IMR-90 (cell line): ENCODE results near the gene PTK7. TPM values are rescaled to one million over a fixed set of nuclear protein-coding genes. Genes with fewer than 3 reads are reported as not detected.

Experiments
- ATAC-seq: fragments of 200-7000 bp; cut with Tn5 transposase; 2 replicates; pipeline ENCODE4 v1.9.1; 2020; ENCODE audit warnings: low read depth, mild to moderate bottlenecking, moderate library complexity
- BruUV-seq: library from RNA; stranded (reverse); fragments of 400-500 nt; replicated peaks from 2 replicates; lab custom pipeline; 2021; lab: Mats Ljungman, UMichigan
- CTCF ChIA-PET: fragments of 300-600 bp; formaldehyde crosslinking; extraction: SDS; loops from one replicate; lab custom pipeline; 2021; ENCODE audit warnings: antibody characterized with exemption; lab: Yijun Ruan, JAX
- POLR2A ChIA-PET: fragments of 300-600 bp; sonication (Branson Sonifier 250); formaldehyde crosslinking; loops from one replicate; lab custom pipeline; 2022; ENCODE audit warnings: antibody characterized with exemption; ENCODE audit not compliant: unreplicated experiment; lab: Charles Lee
- DNase-seq: peaks from one replicate; pipeline ENCODE4 v3.0.0; 2013
- H2AFZ ChIP-seq: replicated peaks from 2 replicates; pipeline ENCODE3; 2013; ENCODE audit warnings: low read length, mild to moderate bottlenecking; ENCODE audit not compliant: poor library complexity
- H2AK5ac ChIP-seq: 2 replicates; pipeline ENCODE4 v1.6.1; 2013; ENCODE audit warnings: low read depth, low read length, inconsistent platforms
- H2AK9ac ChIP-seq: replicated peaks from 2 replicates; pipeline ENCODE3; 2013; ENCODE audit warnings: mild to moderate bottlenecking, low read depth, low read length, moderate library complexity; ENCODE audit not compliant: poor library complexity
- H2BK120ac ChIP-seq: 2 replicates; pipeline ENCODE4 v1.6.1; 2013; ENCODE audit warnings: low read depth, low read length, inconsistent platforms
- H2BK15ac ChIP-seq: 3 replicates; pipeline ENCODE4 v1.6.1; 2013; ENCODE audit warnings: low read depth, low read length, inconsistent platforms
- H2BK20ac ChIP-seq: 2 replicates; pipeline ENCODE4 v1.6.1; 2013; ENCODE audit warnings: low read depth, mild to moderate bottlenecking, inconsistent platforms, low read length, moderate library complexity
- H2BK5ac ChIP-seq: 2 replicates; pipeline ENCODE4 v1.6.1; 2013; ENCODE audit warnings: mild to moderate bottlenecking, low read depth, low read length, inconsistent platforms; ENCODE audit not compliant: poor library complexity, severe bottlenecking
- H3K14ac ChIP-seq: replicated peaks from 2 replicates; pipeline ENCODE4 v1.6.1; 2013; ENCODE audit warnings: low read depth, low read length, inconsistent platforms
- H3K18ac ChIP-seq: 2 replicates; pipeline ENCODE4 v1.6.1; 2013; ENCODE audit warnings: low read depth, low read length, control low read depth
- H3K23ac ChIP-seq: 2 replicates; pipeline ENCODE4 v1.6.1; 2013; ENCODE audit warnings: low read depth, low read length, inconsistent platforms
- H3K27ac ChIP-seq: 2 replicates; pipeline ENCODE4 v1.5.1; 2013; ENCODE audit warnings: mild to moderate bottlenecking, control low read depth, low read length; ENCODE audit not compliant: insufficient read depth
- H3K27me3 ChIP-seq: 2 replicates; pipeline ENCODE4 v1.6.1; 2013; ENCODE audit warnings: low read length; ENCODE audit not compliant: control insufficient read depth, insufficient read depth
- H3K36me3 ChIP-seq: 2 replicates; pipeline ENCODE4 v1.6.1; 2013; ENCODE audit warnings: low read length, mixed read lengths; ENCODE audit not compliant: control insufficient read depth, insufficient read depth
- H3K4ac ChIP-seq: 2 replicates; pipeline ENCODE4 v1.6.1; 2013; ENCODE audit warnings: low read depth, low read length, inconsistent platforms
- H3K4me1 ChIP-seq: 2 replicates; pipeline ENCODE4 v1.6.1; 2013; ENCODE audit warnings: low read length, mixed read lengths; ENCODE audit not compliant: control insufficient read depth, insufficient read depth
- H3K4me2 ChIP-seq: 2 replicates; pipeline ENCODE4 v1.6.1; 2013; ENCODE audit warnings: low read depth, mild to moderate bottlenecking, control low read depth, low read length, moderate library complexity
- H3K4me3 ChIP-seq: 2 replicates; pipeline ENCODE4 v1.5.1; 2013; ENCODE audit warnings: low read depth, mild to moderate bottlenecking, control low read depth, low read length, moderate library complexity; ENCODE audit not compliant: insufficient read depth
- H3K56ac ChIP-seq: 2 replicates; pipeline ENCODE4 v1.6.1; 2013; ENCODE audit warnings: low read length, inconsistent platforms; ENCODE audit not compliant: insufficient read depth; ENCODE audit errors: extremely low read depth
- H3K79me1 ChIP-seq, 2 experiments: 2 replicates each; pipeline ENCODE4 v1.6.1; 2013; ENCODE audit warnings: low read length in 2 of 2, inconsistent platforms in 1 of 2, low read depth in 1 of 2
- H3K9ac ChIP-seq: 2 replicates; pipeline ENCODE4 v1.6.1; 2013; ENCODE audit warnings: low read depth, low read length, control low read depth
- H3K9me1 ChIP-seq: 2 replicates; pipeline ENCODE4 v1.6.1; 2013; ENCODE audit warnings: low read length, inconsistent platforms; ENCODE audit not compliant: insufficient read depth
- H3K9me3 ChIP-seq: 2 replicates; pipeline ENCODE4 v1.6.1; 2013; ENCODE audit warnings: low read length; ENCODE audit not compliant: control insufficient read depth, insufficient read depth
- H4K20me1 ChIP-seq: 2 replicates; pipeline ENCODE4 v1.6.1; 2013; ENCODE audit warnings: low read length, inconsistent platforms; ENCODE audit not compliant: insufficient read depth
- H4K5ac ChIP-seq: 2 replicates; pipeline ENCODE4 v1.6.1; 2013; ENCODE audit warnings: mild to moderate bottlenecking, low read depth, low read length, control low read depth
- H4K8ac ChIP-seq, 2 experiments: 2 replicates each; pipeline ENCODE4 v1.6.1; 2013; ENCODE audit warnings: low read depth in 2 of 2, low read length in 2 of 2, control low read depth in 1 of 2, inconsistent platforms in 1 of 2
- H4K91ac ChIP-seq: 2 replicates; pipeline ENCODE4 v1.6.1; 2013; ENCODE audit warnings: low read depth, low read length, inconsistent platforms; ENCODE audit not compliant: insufficient read depth
- BHLHE40 ChIP-seq: fragments of 150-350 bp; IDR thresholded peaks from 2 replicates; pipeline ENCODE4 v1.6.1; 2016; ENCODE audit warnings: mild to moderate bottlenecking, low read depth, low read length
- RAD21 ChIP-seq: IDR thresholded peaks from 2 replicates; pipeline ENCODE4 v1.6.1; 2012; ENCODE audit warnings: low read length, improper control_type of control experiment
- RCOR1 ChIP-seq: IDR thresholded peaks from 2 replicates; pipeline ENCODE4 v1.6.1; 2012; ENCODE audit warnings: mild to moderate bottlenecking, low read length, improper control_type of control experiment; ENCODE audit not compliant: insufficient replicate concordance
- WGBS, 2 experiments: methylation state at CpG; one replicate each; pipeline versions ENCODE4 v1.1.5 to v1.1.7; 2013; ENCODE audit warnings: missing lambda C conversion rate in 2 of 2; ENCODE audit not compliant: insufficient read length in 1 of 2; ENCODE audit errors: extremely low coverage in 2 of 2; 5-methylcytosine and 5-hydroxymethylcytosine counted together
- dilution Hi-C: fragments of 300-500 bp; cut with HindIII; formaldehyde crosslinking; loops from one replicate; pipeline ENCODE4 v1.14.3; 2018; ENCODE audit warnings: low sequenced_read_pairs; ENCODE audit not compliant: unreplicated experiment
- in situ Hi-C: fragments of 300-500 bp; cut with MboI; formaldehyde crosslinking; loops from 3 replicates; pipeline ENCODE4 v1.14.3; 2019; ENCODE audit warnings: low sequenced_read_pairs, inconsistent platforms, mixed read lengths
- intact Hi-C: fragments of 100-400 bp; cut with micrococcal nuclease; formaldehyde crosslinking; loops from 2 replicates; pipeline ENCODE4 v1.10.0; 2022
- polyA plus RNA-seq, 3 experiments: library from polyadenylated mRNA; depleted of rRNA; stranded (reverse); fragments of >200 nt; gene quantifications; 2 replicates each; pipeline ENCODE4 v1.2.3, GENCODE V29; 2012; ENCODE audit warnings: low replicate concordance in 1 of 3
- total RNA-seq: library from RNA; depleted of rRNA; stranded (reverse); fragments of >200 nt; gene quantifications from 2 replicates; pipeline ENCODE4 v1.2.3, GENCODE V29; 2012

Gene PTK7
- total and polyA plus RNA-seq, 2 of the 4 experiments (the other 2 are of a cell fraction), result 47.1 to 142 TPM

DNA sequence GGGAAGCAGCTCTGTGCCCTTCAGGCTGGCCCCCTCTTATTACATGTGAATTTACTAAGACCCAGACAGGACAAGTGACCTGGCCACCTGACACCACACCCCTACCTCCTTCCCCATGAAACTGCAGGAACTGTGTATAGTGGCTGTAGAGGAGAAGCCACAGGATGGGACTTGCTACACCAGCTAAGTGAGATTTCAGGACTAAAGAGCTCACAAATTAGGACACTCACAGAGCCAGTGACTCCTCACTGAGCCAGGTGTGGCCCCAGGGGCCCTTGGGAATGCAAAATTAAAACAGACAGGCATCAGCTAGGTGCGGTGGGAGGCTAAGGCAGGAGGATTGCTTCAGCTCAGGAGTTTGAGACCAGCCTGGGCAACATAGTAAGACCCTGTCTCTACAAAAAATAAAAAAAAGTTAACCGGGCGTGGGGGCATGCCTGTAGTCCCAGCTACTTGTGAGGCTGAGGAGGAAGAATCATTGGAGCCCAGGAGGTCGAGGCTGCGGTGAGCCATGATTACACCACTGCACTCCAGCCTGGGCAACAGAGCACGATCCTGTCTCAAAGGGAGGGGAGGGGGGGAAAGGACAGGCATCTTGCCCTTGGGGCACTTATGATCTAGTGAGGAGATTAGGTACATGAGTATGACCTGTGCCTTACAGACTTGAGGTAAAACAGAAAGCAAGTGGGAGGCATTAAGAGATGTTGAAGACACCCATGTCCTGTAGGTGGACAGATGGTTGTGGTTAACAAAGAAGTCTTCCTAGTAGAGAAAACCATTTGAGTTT is 71.8 kb downstream of the PTK7 start (continued):
- no peak for TF ChIP-seq RCOR1

DNA sequence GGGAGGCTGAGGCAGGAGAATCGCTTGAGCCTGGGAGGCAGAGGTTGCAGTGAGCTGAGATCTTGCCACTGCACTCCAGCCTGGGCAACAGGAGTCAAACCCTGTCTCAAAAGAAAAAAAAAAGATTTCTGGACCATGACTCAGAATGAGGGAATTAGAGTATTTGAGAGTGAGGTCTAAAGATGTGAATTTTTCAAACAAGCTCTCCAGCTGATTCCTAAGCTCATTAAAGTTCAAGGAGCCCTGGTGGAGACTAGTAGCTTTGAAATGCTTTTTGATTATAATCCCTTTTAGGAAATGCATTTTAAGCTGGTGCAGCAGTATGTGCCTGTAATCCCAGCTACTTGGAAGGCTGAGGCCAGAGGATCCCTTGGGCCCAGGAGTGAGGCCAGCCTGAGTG is 73.2 kb downstream of the PTK7 start:
- no peak overlapping the region for H3K18ac ChIP-seq
- H3K27me3 ChIP-seq, result no peaks in the 10 kb centered on the region
- BruUV-seq, result no TSS peak
- ChIA-PET POLR2A (interaction anchor here (0.7 kb wide), 1 partner anchor 90 kb away, joined by 3 read pairs; the partner anchor contains the start of genes KLC4 and MRPL2), CTCF (interaction anchor here (0.6 to 0.7 kb wide), 4 partner anchors 21 to 337 kb away, joined by 3 to 5 read pairs (median 4); no protein-coding TSS in a partner anchor)
- H3K79me1 ChIP-seq, result peaks cover 5 to 15% of the 10 kb centered on the region in 2 experiments; a peak in 2 of 4 replicates
- in situ Hi-C loops (loop anchor here (10.0 kb wide), 1 partner anchor 244 kb away; no protein-coding TSS in a partner anchor), intact Hi-C loops (no loop called here), dilution Hi-C loops (no loop called here)
- no peaks in the 10 kb centered on the region for H3K9me3 ChIP-seq
- peak overlapping the region; percentile 81 for H3K14ac ChIP-seq
- peak; percentile 82 for ATAC-seq
- no peak overlapping the region for H4K91ac ChIP-seq
- H3K4me1 ChIP-seq, result peaks cover 4% of the 10 kb centered on the region
- peak overlapping the region; percentile 13; the same call in 1 of the 2 replicates for H3K27ac ChIP-seq
- H3K4ac ChIP-seq, result peak overlapping the region; percentile 21; the same call in 1 of the 2 replicates
- H2BK5ac ChIP-seq, result no peak overlapping the region
- H2BK20ac ChIP-seq, result no peak overlapping the region
- no peak overlapping the region for H2AFZ ChIP-seq
- H3K4me2 ChIP-seq, result no peak overlapping the region
- no peak overlapping the region for H3K23ac ChIP-seq
- no peak overlapping the region for H2BK15ac ChIP-seq
- no peak overlapping the region for H3K9ac ChIP-seq
- peak overlapping the region in 1 of 2 experiments; percentile 9; a peak in 1 of 4 replicates for H4K8ac ChIP-seq
- H3K9me1 ChIP-seq, result 0 out of 2 replicates have a peak, but pooled peaks cover 3% of the 10 kb centered on the region
- DNase-seq, result peak; percentile 50
- peaks cover 6% of the 10 kb centered on the region; the same call in 1 of the 2 replicates for H4K20me1 ChIP-seq
- H3K36me3 ChIP-seq, result peaks cover 45% of the 10 kb centered on the region
- H2BK120ac ChIP-seq, result no peak overlapping the region
- TF ChIP-seq RCOR1 (no peak), RAD21 (no peak), BHLHE40 (no peak)
- no peak overlapping the region for H2AK5ac ChIP-seq
- H2AK9ac ChIP-seq, result no peak overlapping the region
- no peak overlapping the region for H3K56ac ChIP-seq
- H3K4me3 ChIP-seq, result no peak overlapping the region
- 100% methylated on average over 1 of the region's 1 CpG; no CpG with 5 or more reads in 1 of the 2 experiments for WGBS, 2 experiments
- H4K5ac ChIP-seq, result no peak overlapping the region
